HEK293T (cell line): ENCODE measurements around the gene PTPRM.

Source experiments
- ARNT ChIP-seq: fragments of 450-650 bp; IDR thresholded peaks from 2 replicates; pipeline ENCODE4 v1.6.1; 2017; ENCODE audit warnings: mild to moderate bottlenecking
- BHLHE40 ChIP-seq: fragments of 450-650 bp; IDR thresholded peaks from 2 replicates; pipeline ENCODE4 v1.6.1; 2016; ENCODE audit warnings: mild to moderate bottlenecking, moderate library complexity, borderline replicate concordance
- ELF4 ChIP-seq: fragments of 450-650 bp; IDR thresholded peaks from 2 replicates; pipeline ENCODE4 v1.6.1; 2017; ENCODE audit warnings: antibody characterized with exemption
- FOXA1 ChIP-seq: fragments of 450-650 bp; IDR thresholded peaks from 2 replicates; pipeline ENCODE4 v1.6.1; 2016; ENCODE audit warnings: mild to moderate bottlenecking
- FOXM1 ChIP-seq: fragments of 450-650 bp; IDR thresholded peaks from 2 replicates; pipeline ENCODE4 v1.6.1; 2017; ENCODE audit warnings: mild to moderate bottlenecking, borderline replicate concordance
- HDGF ChIP-seq: fragments of 450-650 bp; IDR thresholded peaks from 2 replicates; pipeline ENCODE4 v1.6.1; 2017; ENCODE audit warnings: antibody characterized with exemption, borderline replicate concordance
- LEF1 ChIP-seq: fragments of 450-650 bp; IDR thresholded peaks from 2 replicates; pipeline ENCODE4 v1.6.1; 2017; ENCODE audit warnings: mild to moderate bottlenecking, borderline replicate concordance
- PKNOX1 ChIP-seq: fragments of 450-650 bp; IDR thresholded peaks from 2 replicates; pipeline ENCODE4 v1.6.1; 2016
- SP1 ChIP-seq: fragments of 450-650 bp; IDR thresholded peaks from 2 replicates; pipeline ENCODE4 v1.6.1; 2017
- SUZ12 ChIP-seq: fragments of 450-650 bp; IDR thresholded peaks from 2 replicates; pipeline ENCODE4 v1.6.1; 2016; ENCODE audit warnings: mild to moderate bottlenecking
- TARDBP ChIP-seq: fragments of 450-650 bp; IDR thresholded peaks from 2 replicates; pipeline ENCODE4 v1.6.1; 2016
- ZNF384 ChIP-seq: fragments of 450-650 bp; IDR thresholded peaks from 2 replicates; pipeline ENCODE4 v1.6.1; 2016

- TF ChIP-seq HDGF (no peak), ARNT (no peak), SP1 (no peak), FOXA1 (no peak), FOXM1 (no peak), BHLHE40 (no peak), SUZ12 (no peak), PKNOX1 (no peak), ELF4 (no peak), ZNF384 (no peak), TARDBP (no peak), LEF1 (no peak)
Measured at GRCh38 chr18:8299054-8299980, 732.2 kb downstream of the PTPRM start.
